ENCODE results near the gene TXNRD2.

Gene TXNRD2

DNA sequence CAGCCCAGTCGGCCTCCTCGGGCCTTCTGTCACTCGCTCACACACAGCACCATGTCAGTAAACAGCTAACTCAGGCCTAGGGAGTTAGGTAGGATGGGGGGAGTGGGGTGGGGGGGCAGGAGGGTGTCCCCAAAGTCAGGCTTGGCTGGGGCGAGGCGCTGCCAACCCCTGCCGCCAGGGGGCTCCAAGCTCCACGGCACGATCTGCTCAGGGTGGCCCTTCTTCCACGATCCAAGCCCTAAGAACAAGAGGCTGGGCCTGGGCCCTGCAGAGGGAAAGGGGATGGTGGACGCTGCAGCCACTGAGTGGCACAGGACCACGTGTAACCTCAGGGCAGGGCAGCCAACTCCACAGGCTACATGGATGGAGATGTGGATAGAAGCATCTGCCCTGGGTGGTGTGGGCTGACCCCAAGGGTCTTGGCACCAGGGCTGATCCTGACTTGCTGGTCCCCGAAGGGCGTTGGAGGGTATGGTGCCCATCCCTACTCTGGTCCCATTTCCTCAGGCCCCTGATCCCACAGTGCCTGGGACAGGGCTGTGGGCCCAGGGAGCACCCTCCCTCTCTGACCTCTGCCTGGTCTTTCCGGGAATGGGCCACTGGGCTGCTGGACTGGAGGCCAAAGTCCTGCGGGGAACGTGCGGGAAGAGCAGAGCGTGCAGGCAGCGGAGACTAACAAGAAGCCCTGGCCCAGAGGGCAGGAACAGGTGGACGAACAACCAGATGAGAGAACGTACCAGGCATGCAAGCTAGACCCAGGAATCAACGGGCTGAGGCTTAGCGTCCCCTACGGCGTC is 29.1 kb upstream of the TXNRD2 start:
- Histone ChIP-seq H3K9me3 (ENCODE audit: low read length) (no peaks in the 10 kb centered on the region), H3K27ac (ENCODE audit: low read depth, low read length) (no peak overlapping the region), H3K9ac (ENCODE audit: low read length) (no peak overlapping the region), H3K4me1 (ENCODE audit: insufficient read depth, low read length) (peaks cover 13% of the 10 kb centered on the region), H3K4me3 (ENCODE audit: low read depth in 1 of 2, low read length in 2 of 2) (no peak overlapping the region), H3K27me3 (ENCODE audit: control insufficient read depth in 1 of 2, insufficient read depth in 2 of 2, low read length in 2 of 2) (no peaks in the 10 kb centered on the region), H3K36me3 (ENCODE audit: insufficient read depth, low read length) (peaks cover 42% of the 10 kb centered on the region)

DNA sequence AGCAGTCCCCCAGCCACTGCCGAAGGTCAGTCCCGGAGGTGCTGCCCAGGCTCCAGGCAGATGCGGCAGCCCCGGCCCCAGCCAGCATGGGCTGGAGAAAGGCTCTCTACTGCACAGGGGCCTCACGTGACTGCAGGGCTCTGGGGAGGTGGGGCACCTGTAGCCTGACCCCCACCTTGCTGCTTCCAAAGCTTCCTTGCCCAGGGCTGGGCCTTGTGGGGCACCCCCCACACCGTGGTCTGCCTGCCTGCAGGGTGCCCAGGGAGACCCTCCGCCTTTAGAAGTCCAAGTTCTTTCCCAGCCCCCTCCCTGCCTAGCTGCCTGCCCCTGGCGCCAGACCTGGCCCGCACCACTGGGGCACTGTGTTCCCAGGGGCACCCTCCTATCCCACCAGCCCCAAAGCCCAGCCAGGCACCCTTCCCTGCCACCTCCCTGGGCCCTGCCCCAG is 28.4 kb upstream of the TXNRD2 start:
- Histone ChIP-seq H3K27ac (ENCODE audit: low read depth, low read length) (no peak overlapping the region), H3K27me3 (ENCODE audit: control insufficient read depth in 1 of 2, insufficient read depth in 2 of 2, low read length in 2 of 2) (no peaks in the 10 kb centered on the region), H3K9me3 (ENCODE audit: low read length) (no peaks in the 10 kb centered on the region), H3K9ac (ENCODE audit: low read length) (no peak overlapping the region), H3K4me3 (ENCODE audit: low read depth in 1 of 2, low read length in 2 of 2) (no peak overlapping the region), H3K4me1 (ENCODE audit: insufficient read depth, low read length) (peaks cover 11% of the 10 kb centered on the region), H3K36me3 (ENCODE audit: insufficient read depth, low read length) (peaks cover 43% of the 10 kb centered on the region)

DNA sequence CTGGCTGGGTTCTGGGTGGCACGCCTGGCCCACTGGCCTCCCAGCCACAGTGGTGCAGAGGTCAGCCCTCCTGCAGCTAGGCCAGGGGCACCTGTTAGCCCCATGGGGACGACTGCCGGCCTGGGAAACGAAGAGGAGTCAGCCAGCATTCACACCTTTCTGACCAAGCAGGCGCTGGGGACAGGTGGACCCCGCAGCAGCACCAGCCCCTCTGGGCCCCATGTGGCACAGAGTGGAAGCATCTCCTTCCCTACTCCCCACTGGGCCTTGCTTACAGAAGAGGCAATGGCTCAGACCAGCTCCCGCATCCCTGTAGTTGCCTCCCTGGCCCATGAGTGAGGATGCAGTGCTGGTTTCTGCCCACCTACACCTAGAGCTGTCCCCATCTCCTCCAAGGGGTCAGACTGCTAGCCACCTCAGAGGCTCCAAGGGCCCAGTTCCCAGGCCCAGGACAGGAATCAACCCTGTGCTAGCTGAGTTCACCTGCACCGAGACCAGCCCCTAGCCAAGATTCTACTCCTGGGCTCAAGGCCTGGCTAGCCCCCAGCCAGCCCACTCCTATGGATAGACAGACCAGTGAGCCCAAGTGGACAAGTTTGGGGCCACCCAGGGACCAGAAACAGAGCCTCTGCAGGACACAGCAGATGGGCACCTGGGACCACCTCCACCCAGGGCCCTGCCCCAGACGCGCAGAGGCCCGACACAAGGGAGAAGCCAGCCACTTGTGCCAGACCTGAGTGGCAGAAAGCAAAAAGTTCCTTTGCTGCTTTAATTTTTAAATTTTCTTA is 27.7 kb upstream of the TXNRD2 start:
- no peak overlapping the region for H3K27ac ChIP-seq (ENCODE audit: low read depth, low read length)
- H3K4me1 ChIP-seq (ENCODE audit: insufficient read depth, low read length): peaks cover 4% of the 10 kb centered on the region
- no peak overlapping the region for H3K9ac ChIP-seq (ENCODE audit: low read length)
- no peaks in the 10 kb centered on the region for H3K9me3 ChIP-seq (ENCODE audit: low read length)
- no peak overlapping the region for H3K4me3 ChIP-seq (ENCODE audit: low read depth in 1 of 2, low read length in 2 of 2)
- no peaks in the 10 kb centered on the region for H3K27me3 ChIP-seq (ENCODE audit: control insufficient read depth in 1 of 2, insufficient read depth in 2 of 2, low read length in 2 of 2)
- H3K36me3 ChIP-seq (ENCODE audit: insufficient read depth, low read length): peaks cover 50% of the 10 kb centered on the region

DNA sequence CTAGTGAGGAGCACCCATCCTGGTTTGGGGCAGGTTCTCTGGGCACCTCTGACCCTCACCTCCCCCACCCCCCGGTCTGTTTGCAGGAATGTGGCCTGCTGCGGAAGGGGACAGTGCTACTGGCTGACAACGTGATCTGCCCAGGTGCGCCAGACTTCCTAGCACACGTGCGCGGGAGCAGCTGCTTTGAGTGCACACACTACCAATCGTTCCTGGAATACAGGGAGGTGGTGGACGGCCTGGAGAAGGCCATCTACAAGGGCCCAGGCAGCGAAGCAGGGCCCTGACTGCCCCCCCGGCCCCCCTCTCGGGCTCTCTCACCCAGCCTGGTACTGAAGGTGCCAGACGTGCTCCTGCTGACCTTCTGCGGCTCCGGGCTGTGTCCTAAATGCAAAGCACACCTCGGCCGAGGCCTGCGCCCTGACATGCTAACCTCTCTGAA is 26.9 kb upstream of the TXNRD2 start:
- Histone ChIP-seq H3K4me1 (ENCODE audit: insufficient read depth, low read length) (peaks cover 4% of the 10 kb centered on the region), H3K4me3 (ENCODE audit: low read depth in 1 of 2, low read length in 2 of 2) (no peak overlapping the region), H3K9ac (ENCODE audit: low read length) (no peak overlapping the region), H3K27ac (ENCODE audit: low read depth, low read length) (no peak overlapping the region), H3K9me3 (ENCODE audit: low read length) (no peaks in the 10 kb centered on the region), H3K27me3 (ENCODE audit: control insufficient read depth in 1 of 2, insufficient read depth in 2 of 2, low read length in 2 of 2) (no peaks in the 10 kb centered on the region), H3K36me3 (ENCODE audit: insufficient read depth, low read length) (peaks cover 58% of the 10 kb centered on the region)

DNA sequence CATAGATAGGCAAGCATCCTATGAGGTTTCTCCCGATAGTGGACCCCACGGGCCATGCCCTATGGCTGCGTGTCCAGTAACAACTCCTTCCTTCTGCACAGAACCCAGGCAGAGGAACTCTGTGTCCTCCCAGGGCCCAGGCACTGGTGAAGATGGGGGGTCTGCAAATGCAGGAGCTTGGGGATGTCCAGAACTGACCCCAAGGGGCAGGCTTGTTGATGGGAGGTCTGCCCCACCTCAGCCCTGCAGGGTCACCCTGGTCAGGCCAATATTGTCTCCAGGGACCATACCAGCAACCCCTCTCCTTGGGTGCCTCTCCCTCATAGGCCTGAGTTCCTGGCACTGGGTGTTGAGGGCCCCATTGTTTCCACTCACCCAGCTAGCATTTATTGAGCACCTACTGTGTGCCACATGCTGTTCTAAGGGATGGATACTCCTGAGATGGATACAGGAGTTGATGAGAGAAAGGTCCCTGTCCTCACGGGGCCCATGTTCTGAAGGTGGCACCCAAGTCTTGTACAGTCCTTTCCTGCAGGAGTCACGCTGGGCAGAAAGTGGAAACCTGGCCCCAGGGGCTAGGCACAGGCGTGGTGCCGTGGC is 26.3 kb upstream of the TXNRD2 start:
- no peak overlapping the region for H3K9ac ChIP-seq (ENCODE audit: low read length)
- H3K36me3 ChIP-seq (ENCODE audit: insufficient read depth, low read length): peaks cover 55% of the 10 kb centered on the region
- no peak overlapping the region for H3K4me3 ChIP-seq (ENCODE audit: low read depth in 1 of 2, low read length in 2 of 2)
- no peak overlapping the region for H3K27ac ChIP-seq (ENCODE audit: low read depth, low read length)
- peaks cover 4% of the 10 kb centered on the region for H3K4me1 ChIP-seq (ENCODE audit: insufficient read depth, low read length)
- H3K9me3 ChIP-seq (ENCODE audit: low read length): no peaks in the 10 kb centered on the region
- no peaks in the 10 kb centered on the region for H3K27me3 ChIP-seq (ENCODE audit: control insufficient read depth in 1 of 2, insufficient read depth in 2 of 2, low read length in 2 of 2)

DNA sequence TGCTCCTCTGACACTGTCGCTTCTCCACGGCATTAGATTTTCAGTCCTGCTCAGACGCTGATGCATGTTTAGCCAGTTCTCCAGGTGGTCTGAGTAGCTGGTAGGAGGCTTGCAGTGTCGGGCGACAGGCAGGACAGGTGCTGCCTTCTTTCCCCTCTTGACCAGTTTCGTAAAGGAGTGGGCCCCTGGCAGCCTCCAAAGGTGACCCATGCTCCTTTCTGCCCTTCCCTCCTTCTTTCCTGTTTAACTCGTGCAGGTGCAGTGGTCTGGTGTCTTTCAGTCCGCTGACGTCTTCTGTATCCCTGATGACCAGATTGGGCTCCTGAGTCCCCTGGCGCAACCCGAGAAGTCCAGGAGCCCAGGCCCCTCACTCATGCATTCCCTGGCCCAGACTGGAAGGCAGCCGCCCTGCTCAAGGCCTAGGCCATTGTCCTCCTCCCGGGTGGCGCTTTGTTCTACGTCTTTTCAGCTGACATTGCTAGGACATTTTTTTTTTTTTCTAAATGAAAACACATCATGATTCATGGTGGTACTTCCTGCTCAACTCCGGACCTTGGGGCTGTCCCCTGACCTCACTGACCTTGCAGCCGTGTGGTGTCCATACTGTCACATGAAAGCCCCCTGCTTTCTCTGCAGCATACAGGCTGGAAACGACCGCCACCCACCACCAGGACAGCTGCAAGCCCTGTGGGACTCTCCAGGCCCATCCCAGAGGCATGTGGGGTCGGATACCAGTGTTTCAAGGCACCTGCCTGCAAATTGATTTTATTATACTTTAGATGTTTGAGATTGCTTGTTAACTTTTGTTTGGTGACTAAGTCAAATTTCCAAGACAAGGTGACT is 25.5 kb upstream of the TXNRD2 start:
- H3K4me1 ChIP-seq (ENCODE audit: insufficient read depth, low read length): peaks cover 10% of the 10 kb centered on the region
- no peak overlapping the region for H3K27ac ChIP-seq (ENCODE audit: low read depth, low read length)
- no peaks in the 10 kb centered on the region for H3K9me3 ChIP-seq (ENCODE audit: low read length)
- no peaks in the 10 kb centered on the region for H3K27me3 ChIP-seq (ENCODE audit: control insufficient read depth in 1 of 2, insufficient read depth in 2 of 2, low read length in 2 of 2)
- no peak overlapping the region for H3K4me3 ChIP-seq (ENCODE audit: low read depth in 1 of 2, low read length in 2 of 2)
- H3K36me3 ChIP-seq (ENCODE audit: insufficient read depth, low read length): peaks cover 48% of the 10 kb centered on the region
- no peak overlapping the region for H3K9ac ChIP-seq (ENCODE audit: low read length)

DNA sequence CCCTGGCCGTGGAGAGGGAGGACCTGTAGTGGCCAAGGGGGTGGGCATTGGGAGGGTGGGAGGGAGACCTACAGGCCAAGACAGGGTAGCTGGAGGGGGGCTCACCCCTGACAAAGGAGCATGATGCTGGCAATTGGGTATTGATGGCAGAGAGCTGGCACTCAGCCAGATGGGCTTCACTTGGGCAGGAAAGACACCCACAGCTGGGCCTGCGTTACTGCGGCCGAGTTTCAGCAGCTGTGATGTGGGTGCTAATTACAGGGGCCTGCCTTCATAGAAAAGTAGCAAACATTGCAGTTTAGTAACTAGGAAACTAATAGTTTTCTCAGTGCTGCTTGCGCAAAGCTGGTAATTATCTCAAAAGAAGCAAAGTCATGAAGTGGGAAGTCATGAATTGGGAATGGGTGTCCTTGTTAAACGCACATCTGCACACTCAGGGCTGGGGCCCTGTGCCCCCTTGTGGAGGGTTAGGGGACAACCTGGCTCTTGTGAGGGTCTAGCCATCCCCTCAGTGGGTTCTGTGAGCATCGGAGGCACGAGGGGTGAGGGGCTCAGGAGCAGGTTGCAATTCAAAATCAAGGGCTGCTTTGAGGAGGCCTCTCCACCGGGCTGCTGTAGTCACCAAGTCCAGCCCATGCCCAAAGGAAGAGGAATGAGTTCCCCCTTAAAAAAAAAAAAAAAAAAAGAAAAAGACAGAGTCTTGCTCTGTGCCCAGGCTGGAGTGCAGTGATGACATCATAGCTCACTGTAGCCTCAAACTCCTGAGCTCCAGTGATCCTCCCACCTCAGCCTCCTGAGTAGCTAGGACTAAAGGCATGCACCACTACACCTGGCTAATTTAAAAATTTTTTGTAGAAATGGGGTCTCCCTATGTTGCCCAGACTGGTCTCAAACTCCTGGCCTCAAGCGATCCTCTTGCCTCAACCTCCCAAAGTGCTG is 24.4 kb upstream of the TXNRD2 start:
- Histone ChIP-seq H3K36me3 (ENCODE audit: insufficient read depth, low read length) (peaks cover 46% of the 10 kb centered on the region), H3K9me3 (ENCODE audit: low read length) (no peaks in the 10 kb centered on the region), H3K4me3 (ENCODE audit: low read depth in 1 of 2, low read length in 2 of 2) (no peak overlapping the region), H3K9ac (ENCODE audit: low read length) (no peak overlapping the region), H3K27me3 (ENCODE audit: control insufficient read depth in 1 of 2, insufficient read depth in 2 of 2, low read length in 2 of 2) (no peaks in the 10 kb centered on the region), H3K27ac (ENCODE audit: low read depth, low read length) (no peak overlapping the region), H3K4me1 (ENCODE audit: insufficient read depth, low read length) (peaks cover 14% of the 10 kb centered on the region)

DNA sequence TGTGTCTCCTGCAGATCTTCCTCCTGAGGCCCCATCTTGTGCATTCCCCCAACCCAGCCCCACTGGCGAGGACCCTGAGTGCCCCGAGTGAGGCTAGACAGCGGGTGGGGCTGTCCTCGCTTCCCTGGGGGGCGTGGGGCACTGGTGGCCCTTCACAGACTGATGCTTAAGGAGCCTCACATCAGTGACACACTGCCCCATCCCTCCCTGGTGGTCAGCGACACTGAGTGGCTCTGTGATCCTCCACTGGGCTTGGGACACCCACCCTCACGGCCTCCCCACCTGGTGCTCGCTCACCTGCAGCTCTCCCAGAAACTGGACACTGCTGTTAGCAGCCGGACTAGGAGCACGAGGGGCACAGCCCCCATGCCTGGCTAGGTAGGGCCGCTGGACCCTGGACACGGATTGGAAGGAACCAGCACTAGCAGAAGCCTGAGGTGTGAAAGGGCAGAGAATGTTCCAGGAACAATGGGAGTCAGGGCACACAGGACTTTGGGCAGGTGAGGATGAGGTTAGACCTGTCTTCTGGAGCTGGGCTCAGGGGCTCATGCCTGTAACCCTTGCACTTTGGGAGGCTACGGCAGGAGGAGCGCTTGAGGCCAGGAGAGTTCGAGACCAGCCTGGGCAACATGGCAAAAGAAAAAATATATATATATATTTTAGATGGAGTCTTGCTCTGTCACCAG is 23.2 kb upstream of the TXNRD2 start:
- Histone ChIP-seq H3K4me1 (ENCODE audit: insufficient read depth, low read length) (peaks cover 15% of the 10 kb centered on the region), H3K9me3 (ENCODE audit: low read length) (no peaks in the 10 kb centered on the region), H3K36me3 (ENCODE audit: insufficient read depth, low read length) (peaks cover 48% of the 10 kb centered on the region), H3K27me3 (ENCODE audit: control insufficient read depth in 1 of 2, insufficient read depth in 2 of 2, low read length in 2 of 2) (no peaks in the 10 kb centered on the region), H3K27ac (ENCODE audit: low read depth, low read length) (no peak overlapping the region), H3K4me3 (ENCODE audit: low read depth in 1 of 2, low read length in 2 of 2) (no peak overlapping the region), H3K9ac (ENCODE audit: low read length) (no peak overlapping the region)

DNA sequence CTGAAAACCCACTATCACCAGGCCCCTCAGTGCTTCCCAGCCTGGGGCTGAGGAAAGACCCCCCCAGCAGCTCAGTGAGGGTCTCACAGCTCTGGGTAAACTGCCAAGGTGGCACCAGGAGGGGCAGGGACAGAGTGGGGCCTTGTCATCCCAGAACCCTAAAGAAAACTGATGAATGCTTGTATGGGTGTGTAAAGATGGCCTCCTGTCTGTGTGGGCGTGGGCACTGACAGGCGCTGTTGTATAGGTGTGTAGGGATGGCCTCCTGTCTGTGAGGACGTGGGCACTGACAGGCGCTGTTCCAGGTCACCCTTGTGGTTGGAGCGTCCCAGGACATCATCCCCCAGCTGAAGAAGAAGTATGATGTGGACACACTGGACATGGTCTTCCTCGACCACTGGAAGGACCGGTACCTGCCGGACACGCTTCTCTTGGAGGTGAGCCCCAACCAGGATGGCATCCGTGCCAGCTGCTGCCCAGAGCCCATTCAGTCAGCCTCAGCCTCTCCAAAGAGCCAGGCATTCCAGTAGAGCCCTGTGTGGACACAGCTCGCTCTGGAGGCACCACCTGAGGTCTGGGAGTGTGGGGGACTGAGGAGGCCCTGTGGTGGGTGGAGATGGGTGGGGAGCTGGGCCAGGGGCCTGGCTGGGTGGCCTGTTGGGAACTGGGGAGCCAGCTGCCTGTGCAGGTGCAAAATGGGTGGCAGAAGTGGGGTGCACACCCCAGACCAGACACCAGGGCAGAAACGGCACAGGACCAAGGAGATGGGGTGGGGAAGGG is 22.4 kb upstream of the TXNRD2 start:
- peaks cover 43% of the 10 kb centered on the region for H3K36me3 ChIP-seq (ENCODE audit: insufficient read depth, low read length)
- H3K9ac ChIP-seq (ENCODE audit: low read length): no peak overlapping the region
- no peak overlapping the region for H3K27ac ChIP-seq (ENCODE audit: low read depth, low read length)
- no peaks in the 10 kb centered on the region for H3K27me3 ChIP-seq (ENCODE audit: control insufficient read depth in 1 of 2, insufficient read depth in 2 of 2, low read length in 2 of 2)
- no peak overlapping the region for H3K4me3 ChIP-seq (ENCODE audit: low read depth in 1 of 2, low read length in 2 of 2)
- H3K9me3 ChIP-seq (ENCODE audit: low read length): no peaks in the 10 kb centered on the region
- peaks cover 19% of the 10 kb centered on the region for H3K4me1 ChIP-seq (ENCODE audit: insufficient read depth, low read length)

Measured in muscle layer of colon (tissue), 2 donors.